CD4-positive, alpha-beta memory T cell (primary cell): ENCODE data around the gene ZNF583. TPM values are rescaled to one million over a fixed set of nuclear protein-coding genes. Genes with fewer than 3 reads are reported as not detected.
A peak's percentile ranks its signal among the peaks of the same experiment; 100 is the strongest.

Experiments
- CTCF ChIA-PET: fragments of 350-600 bp; sonication (Branson Sonifier 250); formaldehyde crosslinking; loops from one replicate; lab custom pipeline; 2021; ENCODE audit warnings: inconsistent platforms; ENCODE audit not compliant: partially characterized antibody; lab: Charles Lee
- POLR2A ChIA-PET: fragments of 350-600 bp; sonication (Branson Sonifier 250); formaldehyde crosslinking; loops from one replicate; lab custom pipeline; 2021; ENCODE audit not compliant: partially characterized antibody; lab: Charles Lee
- DNase-seq, 5 donors: peaks; one replicate each; pipeline versions ENCODE4 v3.0.0 to v3.0.0-alpha.2; 2020 to 2022; ENCODE audit warnings: mixed read lengths in 1 of 5
- H3K27ac ChIP-seq: one replicate; pipeline ENCODE4 v1.7.0; 2013; ENCODE audit warnings: low read depth, low read length
- H3K27me3 ChIP-seq: 2 replicates; pipeline ENCODE4 v1.7.0; 2013; ENCODE audit warnings: mild to moderate bottlenecking, low read length, moderate library complexity; ENCODE audit not compliant: insufficient read depth
- H3K36me3 ChIP-seq: 2 replicates; pipeline ENCODE4 v1.7.0; 2013; ENCODE audit warnings: mild to moderate bottlenecking, low read length, moderate library complexity; ENCODE audit not compliant: insufficient read depth
- H3K4me1 ChIP-seq: 2 replicates; pipeline ENCODE4 v1.7.0; 2013; ENCODE audit warnings: mild to moderate bottlenecking, low read length, moderate library complexity; ENCODE audit not compliant: insufficient read depth
- H3K4me3 ChIP-seq, 2 donors: one replicate each; pipeline ENCODE4 v1.7.0; 2013; ENCODE audit warnings: low read length in 2 of 2, mild to moderate bottlenecking in 1 of 2
- H3K9me3 ChIP-seq, 2 donors: one replicate each; pipeline ENCODE4 v1.7.0; 2013; ENCODE audit warnings: low read length in 2 of 2, control low read depth in 1 of 2; ENCODE audit not compliant: control insufficient read depth in 1 of 2
- H3K27ac Mint-ChIP-seq, 7 donors: one replicate each; pipeline ENCODE4 v1.8.0; 2020 to 2021; ENCODE audit warnings: mixed read lengths in 7 of 7, mild to moderate bottlenecking in 6 of 7, inconsistent platforms in 3 of 7, moderate library complexity in 3 of 7
- H3K27me3 Mint-ChIP-seq, 2 donors: one replicate each; pipeline ENCODE4 v1.8.0; 2020 to 2021; ENCODE audit warnings: mixed read lengths in 2 of 2
- H3K36me3 Mint-ChIP-seq, 2 donors: one replicate each; pipeline ENCODE4 v1.8.0; 2020 to 2021; ENCODE audit warnings: mixed read lengths in 2 of 2, inconsistent platforms in 1 of 2, mild to moderate bottlenecking in 1 of 2
- H3K4me1 Mint-ChIP-seq, 4 donors: one replicate each; pipeline ENCODE4 v1.8.0; 2020 to 2021; ENCODE audit warnings: mixed read lengths in 4 of 4, mild to moderate bottlenecking in 1 of 4
- H3K4me3 Mint-ChIP-seq, 8 donors: one replicate each; pipeline ENCODE4 v1.8.0; 2020 to 2021; ENCODE audit warnings: mixed read lengths in 8 of 8, mild to moderate bottlenecking in 7 of 8, moderate library complexity in 6 of 8, inconsistent platforms in 3 of 8
- H3K9me3 Mint-ChIP-seq, 8 donors: one replicate each; pipeline ENCODE4 v1.8.0; 2020 to 2021; ENCODE audit warnings: mixed read lengths in 8 of 8, mild to moderate bottlenecking in 5 of 8, inconsistent platforms in 3 of 8, moderate library complexity in 1 of 8
- intact Hi-C: fragments of 100-400 bp; cut with micrococcal nuclease; formaldehyde crosslinking; loops from one replicate; pipeline ENCODE4 v1.15.1; 2023
- polyA plus RNA-seq, 2 donors: library from polyadenylated mRNA; unstranded; fragments of 300-500 nt; fragmentation: Illumina TruSeq; gene quantifications; one replicate each; pipeline ENCODE4 v1.2.3, GENCODE V29; 2021
- total RNA-seq, 2 experiments: library from RNA; stranded (reverse); gene quantifications; one replicate each; pipeline ENCODE4 v1.2.3, GENCODE V29; 2021

The ZNF583 gene
- total and polyA plus RNA-seq, 4 experiments from 2014 or later = 9.2 to 16.5 (median 12.3) TPM

- Mint-ChIP-seq H3K27me3 (no peaks in the 10 kb centered on the region), H3K36me3 (peaks cover 61 to 70% of the 10 kb centered on the region in 2 donors), H3K9me3 (peaks cover 9 to 84% (median 53%) of the 10 kb centered on the region in 8 donors), H3K4me3 (peak overlapping the region; percentile 93 to 99 (median 97)), H3K4me1 (peaks cover 20 to 36% (median 26%) of the 10 kb centered on the region in 4 donors), H3K27ac (peak overlapping the region; percentile 88 to 99 (median 98))
- H3K27me3 ChIP-seq = no peaks in the 10 kb centered on the region
- peak overlapping the region; percentile 92 for H3K27ac ChIP-seq
- H3K4me3 ChIP-seq = peak overlapping the region; percentile 77 to 96
- intact Hi-C loops = loop anchor here (5.0 kb wide), 2 partner anchors 164 to 194 kb away; partner anchors contain the start of genes ZNF470 and ZNF71
- peak in 1 of 5 donors; percentile 20 for DNase-seq
- H3K36me3 ChIP-seq = peaks cover 12% of the 10 kb centered on the region
- H3K9me3 ChIP-seq = peaks cover 4 to 28% of the 10 kb centered on the region in 2 donors
- H3K4me1 ChIP-seq = peaks cover 21% of the 10 kb centered on the region
- ChIA-PET CTCF (interaction anchor here (1.2 kb wide), 1 partner anchor 10 kb away, joined by 5 read pairs; the partner anchor contains the start of gene ZNF582), POLR2A (interaction anchor here (1.1 to 3.9 kb wide), 5 partner anchors 9 to 1875 kb away, joined by 3 to 45 read pairs (median 5); partner anchors contain the start of genes ZFP28, ZNF582 and ZNF8)
Measured at GRCh38 chr19:56403261-56403660, 871 bp upstream of the ZNF583 start.

DNA sequence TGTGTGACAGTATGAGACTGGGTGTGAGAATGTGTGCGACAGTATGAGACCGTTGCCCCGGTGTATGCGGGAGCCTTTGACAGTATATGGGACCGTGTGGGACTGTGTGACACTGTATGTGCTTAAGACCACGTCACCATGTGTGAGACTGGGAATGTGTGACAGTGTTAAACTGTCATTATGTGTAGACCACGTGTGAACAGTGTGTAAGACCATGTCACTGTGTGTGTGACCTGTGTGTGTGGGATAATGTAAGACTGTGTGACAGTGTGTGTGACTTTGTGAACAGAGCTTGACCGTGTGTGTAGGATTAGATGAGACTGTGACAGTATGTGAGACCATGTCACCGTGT lies 549 bp downstream of the ZNF583 start:
- H3K4me3 ChIP-seq = peak overlapping the region; percentile 77 to 96
- intact Hi-C loops = loop anchor here (1.0 to 5.0 kb wide), 4 partner anchors 11 to 193 kb away; partner anchors contain the start of genes ZFP28, ZNF470, ZNF582 and ZNF71
- Mint-ChIP-seq H3K4me1 (peaks cover 20 to 36% (median 26%) of the 10 kb centered on the region in 4 donors), H3K27ac (peak overlapping the region; percentile 88 to 99 (median 98)), H3K4me3 (peak overlapping the region; percentile 93 to 99 (median 97)), H3K9me3 (peaks cover 9 to 83% (median 51%) of the 10 kb centered on the region in 8 donors), H3K27me3 (no peaks in the 10 kb centered on the region), H3K36me3 (peaks cover 61 to 69% of the 10 kb centered on the region in 2 donors)
- ChIA-PET CTCF (no interaction called here), POLR2A (interaction anchor here (3.9 kb wide), 1 partner anchor 11 kb away, joined by 45 read pairs; the partner anchor contains the start of gene ZNF582)
- H3K4me1 ChIP-seq = peaks cover 21% of the 10 kb centered on the region
- H3K36me3 ChIP-seq = peaks cover 24% of the 10 kb centered on the region
- peak overlapping the region; percentile 92 for H3K27ac ChIP-seq
- DNase-seq = no peak
- no peaks in the 10 kb centered on the region for H3K27me3 ChIP-seq
- H3K9me3 ChIP-seq = peaks cover 4 to 30% of the 10 kb centered on the region in 2 donors

DNA sequence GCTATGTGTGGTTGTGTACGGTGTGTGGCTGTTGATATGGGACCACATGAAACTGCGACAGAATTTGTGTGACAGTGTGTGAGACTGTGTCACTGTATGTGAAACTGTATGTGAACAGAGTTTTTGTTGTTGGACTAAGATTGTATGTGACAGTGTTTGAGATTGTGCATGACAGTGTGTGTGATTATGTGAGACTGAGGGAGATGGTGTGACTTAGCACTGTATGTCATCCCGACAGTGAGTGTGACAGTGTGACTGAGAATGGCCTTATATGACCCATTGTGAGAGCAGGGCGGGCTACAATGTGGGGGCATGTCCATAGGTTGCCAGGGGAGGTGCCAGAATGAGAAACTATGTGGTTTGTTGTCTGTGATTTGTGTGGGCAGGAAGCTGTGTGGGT lies 930 bp downstream of the ZNF583 start:
- Histone ChIP-seq H3K36me3 (peaks cover 26% of the 10 kb centered on the region), H3K27ac (peak overlapping the region; percentile 92), H3K27me3 (no peaks in the 10 kb centered on the region), H3K4me3 (peak overlapping the region; percentile 77 to 96), H3K4me1 (peaks cover 21% of the 10 kb centered on the region), H3K9me3 (peaks cover 4 to 26% of the 10 kb centered on the region in 2 donors)
- peaks cover 9 to 83% (median 52%) of the 10 kb centered on the region in 8 donors for H3K9me3 Mint-ChIP-seq
- peak overlapping the region; percentile 93 to 99 (median 97) for H3K4me3 Mint-ChIP-seq
- peak overlapping the region in 4 of 7 donors; percentile 74 to 99 (median 94) for H3K27ac Mint-ChIP-seq
- intact Hi-C loops = no loop called here
- H3K27me3 Mint-ChIP-seq = no peaks in the 10 kb centered on the region
- POLR2A ChIA-PET = interaction anchor here (3.9 kb wide), 1 partner anchor 11 kb away, joined by 45 read pairs; the partner anchor contains the start of gene ZNF582
- DNase-seq = no peak
- H3K36me3 Mint-ChIP-seq = peaks cover 63 to 68% of the 10 kb centered on the region in 2 donors
- peaks cover 20 to 36% (median 26%) of the 10 kb centered on the region in 4 donors for H3K4me1 Mint-ChIP-seq
- CTCF ChIA-PET = no interaction called here

GRCh38 chr19:56423276-56423984 lies 19.3 kb downstream of the ZNF583 start:
- peak overlapping the region in 1 of 7 donors; percentile 22 for H3K27ac Mint-ChIP-seq
- no peaks in the 10 kb centered on the region for H3K4me1 Mint-ChIP-seq
- no peaks in the 10 kb centered on the region for H3K27me3 ChIP-seq
- ChIA-PET POLR2A (no interaction called here), CTCF (no interaction called here)
- peak overlapping the region in 1 of 2 donors; percentile 6 for H3K4me3 ChIP-seq
- H3K9me3 Mint-ChIP-seq = peaks cover 0 to 98% (median 94%) of the 10 kb centered on the region in 8 donors
- H3K9me3 ChIP-seq = peaks cover 11 to 77% of the 10 kb centered on the region in 2 donors
- no peaks in the 10 kb centered on the region for H3K27me3 Mint-ChIP-seq
- no peak overlapping the region for H3K4me3 Mint-ChIP-seq
- peaks cover 66 to 69% of the 10 kb centered on the region in 2 donors for H3K36me3 Mint-ChIP-seq
- intact Hi-C loops = no loop called here
- H3K27ac ChIP-seq = no peak overlapping the region
- H3K36me3 ChIP-seq = peaks cover 9% of the 10 kb centered on the region
- no peaks in the 10 kb centered on the region for H3K4me1 ChIP-seq
- no peak for DNase-seq

- no peaks in the 10 kb centered on the region for H3K27me3 ChIP-seq
- DNase-seq = no peak
- peaks cover 11 to 77% of the 10 kb centered on the region in 2 donors for H3K9me3 ChIP-seq
- no peaks in the 10 kb centered on the region for H3K4me1 ChIP-seq
- Mint-ChIP-seq H3K9me3 (peaks cover 0 to 95% (median 90%) of the 10 kb centered on the region in 8 donors), H3K4me3 (no peak overlapping the region), H3K36me3 (peaks cover 60 to 65% of the 10 kb centered on the region in 2 donors), H3K27me3 (no peaks in the 10 kb centered on the region), H3K27ac (no peak overlapping the region), H3K4me1 (no peaks in the 10 kb centered on the region)
- ChIA-PET CTCF (no interaction called here), POLR2A (no interaction called here)
- H3K4me3 ChIP-seq = no peak overlapping the region
- peaks cover 9% of the 10 kb centered on the region for H3K36me3 ChIP-seq
- intact Hi-C loops = no loop called here
- H3K27ac ChIP-seq = no peak overlapping the region
Measured at GRCh38 chr19:56423985-56424353, 19.8 kb downstream of the ZNF583 start.

DNA sequence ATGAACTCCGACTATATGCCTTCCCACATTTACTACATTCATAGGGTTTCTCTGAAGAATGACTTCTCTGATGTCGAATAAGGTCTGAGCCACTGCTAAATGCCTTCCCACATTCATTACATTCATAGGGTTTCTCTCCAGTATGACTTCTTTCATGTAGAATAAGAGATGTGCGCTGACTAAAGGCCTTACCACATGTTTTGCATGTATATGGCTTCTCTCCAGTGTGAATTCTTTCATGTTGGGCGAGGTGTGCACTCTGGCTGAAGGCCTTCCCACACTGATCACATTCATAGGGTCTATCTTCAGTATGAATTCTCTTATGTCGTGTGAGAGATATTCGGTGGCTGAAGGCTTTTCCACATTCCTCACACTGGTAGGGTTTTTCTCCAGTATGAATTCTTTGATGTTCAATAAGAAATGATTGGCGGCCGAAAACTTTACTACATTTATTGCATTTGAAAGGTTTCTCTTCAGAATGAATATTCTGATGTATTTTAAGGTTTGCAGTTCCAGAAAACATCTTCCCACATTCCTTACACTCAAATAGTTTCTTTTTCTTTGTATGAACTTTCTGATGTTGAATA lies 37.2 kb downstream of the ZNF583 start:
- Mint-ChIP-seq H3K4me1 (no peaks in the 10 kb centered on the region), H3K36me3 (peaks cover 21 to 30% of the 10 kb centered on the region in 2 donors), H3K27me3 (no peaks in the 10 kb centered on the region), H3K4me3 (no peak overlapping the region), H3K9me3 (peaks cover 7 to 81% (median 72%) of the 10 kb centered on the region in 8 donors), H3K27ac (no peak overlapping the region)
- H3K27ac ChIP-seq = no peak overlapping the region
- no peaks in the 10 kb centered on the region for H3K27me3 ChIP-seq
- ChIA-PET POLR2A (no interaction called here), CTCF (no interaction called here)
- no peaks in the 10 kb centered on the region for H3K4me1 ChIP-seq
- no peak overlapping the region for H3K4me3 ChIP-seq
- H3K9me3 ChIP-seq = peaks cover 0 to 45% of the 10 kb centered on the region in 2 donors
- DNase-seq = no peak
- intact Hi-C loops = no loop called here
- no peaks in the 10 kb centered on the region for H3K36me3 ChIP-seq

DNA sequence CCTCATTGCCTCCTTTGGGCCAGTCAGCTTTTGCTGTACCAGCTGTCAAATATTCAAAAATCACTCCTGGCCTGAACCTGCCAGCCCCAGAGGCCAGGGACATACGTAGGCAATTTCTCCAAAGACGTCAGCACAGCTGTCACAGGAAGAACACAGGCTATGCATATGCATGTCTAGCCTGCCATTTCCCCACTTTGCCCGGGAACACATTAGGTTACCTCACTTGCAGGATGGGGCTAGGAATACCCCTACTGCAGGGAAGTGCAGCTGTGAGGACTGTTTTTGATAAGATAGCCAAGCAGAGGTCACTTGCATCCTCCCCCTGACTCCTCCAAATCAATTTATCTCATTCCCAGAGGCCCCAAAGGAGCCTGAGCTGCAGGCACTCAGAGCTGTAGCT lies 70.2 kb downstream of the ZNF583 start:
- DNase-seq = no peak
- peaks cover 0 to 19% (median 6%) of the 10 kb centered on the region in 4 donors for H3K4me1 Mint-ChIP-seq
- peaks cover 13 to 26% of the 10 kb centered on the region in 2 donors for H3K36me3 Mint-ChIP-seq
- H3K4me3 Mint-ChIP-seq = no peak overlapping the region
- Histone ChIP-seq H3K27ac (no peak overlapping the region), H3K4me1 (no peaks in the 10 kb centered on the region), H3K9me3 (peaks cover 0 to 11% of the 10 kb centered on the region in 2 donors), H3K27me3 (no peaks in the 10 kb centered on the region), H3K4me3 (no peak overlapping the region), H3K36me3 (no peaks in the 10 kb centered on the region)
- H3K9me3 Mint-ChIP-seq = peaks cover 6 to 87% (median 72%) of the 10 kb centered on the region in 8 donors
- H3K27me3 Mint-ChIP-seq = peaks cover 11 to 13% of the 10 kb centered on the region in 2 donors
- ChIA-PET CTCF (no interaction called here), POLR2A (no interaction called here)
- no peak overlapping the region for H3K27ac Mint-ChIP-seq
- intact Hi-C loops = no loop called here
